Left ventricle myocardium superior (tissue), 1 donor: ENCODE measurements around the gene DCST2. TPM values are rescaled to one million over a fixed set of nuclear protein-coding genes. Genes with fewer than 3 reads are reported as not detected.
A peak's percentile ranks its signal among the peaks of the same experiment; 100 is the strongest.
"Not testable (repeated sequence)": the region's sequence is repeated elsewhere in the genome, so short reads cannot be mapped to it uniquely, and the experiment has no call there.

Source experiments
- ATAC-seq: fragments of 200-7000 bp; cut with Tn5 transposase; one replicate; pipeline ENCODE4 v1.9.1; 2020; ENCODE audit warnings: mild to moderate bottlenecking, moderate library complexity
- DNase-seq: peaks from one replicate; pipeline ENCODE4 v3.0.0-alpha.2; 2020
- intact Hi-C: fragments of 100-400 bp; cut with micrococcal nuclease; formaldehyde crosslinking; loops from one replicate; pipeline ENCODE4 v1.11.0; 2022
- total RNA-seq: library from RNA; stranded (reverse); fragmentation: NEBNext Ultra II Directional; extraction: Animal tissue kit (Norgen Biotek cat#: 25700); gene quantifications from one replicate; pipeline ENCODE4 v1.2.1, GENCODE V29; 2021
- donor health status: DM: no; HTN: yes; CAD: no; lungs with severe emphysema.

The DCST2 gene
- total RNA-seq, 1 donor from 2014 or later: 0.37 TPM

- peak; percentile 83 for DNase-seq
- intact Hi-C loops: no loop called here
Measured at GRCh38 chr1:155003766-155004351, 29.7 kb downstream of the DCST2 start.

DNA sequence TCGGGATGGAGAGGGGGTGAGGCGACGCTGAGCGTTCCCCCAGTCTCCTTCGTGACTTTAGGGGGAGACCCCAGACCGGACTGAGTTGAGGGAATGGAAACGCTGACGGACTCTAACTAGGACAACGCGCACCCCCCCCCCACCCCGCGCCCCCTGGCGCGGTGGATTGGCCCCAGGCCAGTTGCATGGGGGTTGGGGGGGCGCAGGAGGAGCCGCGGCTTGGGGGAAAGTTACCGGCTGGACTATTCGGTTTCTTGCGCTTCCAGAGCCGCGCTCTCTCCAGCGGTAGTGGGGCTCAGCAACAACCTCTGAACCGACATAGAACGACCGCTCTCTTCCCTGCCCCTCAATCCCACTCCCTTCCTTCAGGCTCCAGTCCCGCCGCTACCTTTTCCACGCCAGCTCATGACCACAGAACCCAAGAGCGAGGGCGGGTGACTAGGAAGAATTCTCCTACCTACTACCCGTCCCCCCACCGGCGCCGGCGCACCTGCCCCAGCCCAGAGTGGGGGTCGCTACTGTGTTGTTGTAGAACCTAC, 30.3 kb downstream of the DCST2 start:
- ATAC-seq: no peak
- peak; percentile 62 for DNase-seq
- intact Hi-C loops: no loop called here

More at GRCh38 chr1:155003766-155004351, 29.7 kb downstream of the DCST2 start:
- peak; percentile 10 for ATAC-seq

- ATAC-seq: peak; percentile 1
- DNase-seq: peak; percentile 68
- intact Hi-C loops: no loop called here
Measured at GRCh38 chr1:155002464-155003226, 30.9 kb downstream of the DCST2 start, which contains the start of gene ZBTB7B. ZBTB7B (plus strand) TSS chr1:155002802; CDS start chr1:155014661, 11,859 bp downstream.

GRCh38 chr1:155001675-155002463, 31.7 kb downstream of the DCST2 start:
- intact Hi-C loops: no loop called here
- ATAC-seq (peak; percentile 79), DNase-seq (peak; percentile 100)

DNA sequence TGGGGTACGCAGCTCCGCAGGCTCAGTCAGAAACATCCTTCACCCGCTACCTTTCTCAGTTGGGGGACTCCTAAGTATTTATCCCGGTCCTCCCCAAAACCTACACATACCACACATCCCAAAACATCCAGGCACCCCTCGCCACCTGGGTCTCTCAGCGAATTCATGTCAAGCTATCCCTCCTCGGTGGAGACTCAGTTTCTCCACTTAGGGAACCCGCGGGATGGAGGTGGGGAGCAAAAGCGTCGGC, 32.2 kb downstream of the DCST2 start:
- DNase-seq: no peak
- intact Hi-C loops: no loop called here
- no peak for ATAC-seq

- intact Hi-C loops: no loop called here
- DNase-seq (peak; percentile 92), ATAC-seq (peak; percentile 63)
Measured at GRCh38 chr1:155000726-155001424, 32.7 kb downstream of the DCST2 start.

DNA sequence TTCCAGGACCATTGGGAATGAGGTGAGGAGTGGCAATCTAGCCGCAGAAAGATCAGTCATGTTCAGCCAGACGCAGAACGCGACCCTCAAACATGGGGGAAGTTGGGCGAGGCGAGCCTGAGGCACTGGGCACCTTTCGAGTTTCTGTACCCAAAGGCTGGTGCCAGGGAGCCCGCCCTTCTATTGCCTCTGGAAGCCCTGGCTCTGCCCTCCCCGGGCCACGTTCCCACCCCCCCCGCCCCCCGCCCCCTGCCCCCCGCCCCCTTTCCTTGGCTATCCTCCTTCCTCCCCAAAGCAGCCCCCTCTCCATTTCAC, 33.2 kb downstream of the DCST2 start:
- no peak for DNase-seq
- intact Hi-C loops: no loop called here
- ATAC-seq: no peak

GRCh38 chr1:154999571-155000410, 33.8 kb downstream of the DCST2 start:
- DNase-seq (peak; percentile 44), ATAC-seq (no peak)
- intact Hi-C loops: no loop called here

- intact Hi-C loops: no loop called here
- no peak for ATAC-seq
- DNase-seq: peak; percentile 82
Measured at GRCh38 chr1:154998818-154999570, 34.6 kb downstream of the DCST2 start.

DNA sequence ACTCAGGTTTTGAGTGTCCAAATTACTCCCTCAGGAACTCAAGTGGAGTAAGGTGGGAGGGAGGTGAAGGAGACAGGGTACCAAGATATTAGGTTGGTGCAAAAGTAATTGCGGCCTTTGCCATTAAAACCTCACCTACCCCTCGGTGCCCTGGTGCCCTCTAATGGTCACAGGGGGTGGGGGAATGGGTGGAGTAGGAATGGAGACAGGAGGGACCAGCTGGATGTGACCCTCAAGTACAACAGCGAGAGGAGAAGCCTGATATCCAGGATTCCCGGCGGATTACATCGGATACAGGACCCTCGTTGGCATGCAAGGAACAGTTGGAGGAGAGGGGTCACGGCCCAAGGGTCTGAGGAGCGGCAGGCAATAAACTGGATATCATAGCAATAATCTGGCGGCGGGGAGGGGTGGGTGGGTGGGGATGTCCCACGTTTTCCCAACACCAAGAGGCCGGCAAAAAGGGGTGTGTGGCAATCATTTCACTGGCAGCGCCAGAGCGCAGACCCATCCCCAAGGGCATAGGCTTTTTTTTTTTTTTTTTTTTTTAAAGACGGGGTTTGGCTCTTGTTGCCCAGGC, 35.3 kb downstream of the DCST2 start:
- no peak for DNase-seq
- intact Hi-C loops: no loop called here
- ATAC-seq: no peak

GRCh38 chr1:154996966-154997701, 36.4 kb downstream of the DCST2 start:
- no peak for DNase-seq
- ATAC-seq: no peak
- intact Hi-C loops: no loop called here

DNA sequence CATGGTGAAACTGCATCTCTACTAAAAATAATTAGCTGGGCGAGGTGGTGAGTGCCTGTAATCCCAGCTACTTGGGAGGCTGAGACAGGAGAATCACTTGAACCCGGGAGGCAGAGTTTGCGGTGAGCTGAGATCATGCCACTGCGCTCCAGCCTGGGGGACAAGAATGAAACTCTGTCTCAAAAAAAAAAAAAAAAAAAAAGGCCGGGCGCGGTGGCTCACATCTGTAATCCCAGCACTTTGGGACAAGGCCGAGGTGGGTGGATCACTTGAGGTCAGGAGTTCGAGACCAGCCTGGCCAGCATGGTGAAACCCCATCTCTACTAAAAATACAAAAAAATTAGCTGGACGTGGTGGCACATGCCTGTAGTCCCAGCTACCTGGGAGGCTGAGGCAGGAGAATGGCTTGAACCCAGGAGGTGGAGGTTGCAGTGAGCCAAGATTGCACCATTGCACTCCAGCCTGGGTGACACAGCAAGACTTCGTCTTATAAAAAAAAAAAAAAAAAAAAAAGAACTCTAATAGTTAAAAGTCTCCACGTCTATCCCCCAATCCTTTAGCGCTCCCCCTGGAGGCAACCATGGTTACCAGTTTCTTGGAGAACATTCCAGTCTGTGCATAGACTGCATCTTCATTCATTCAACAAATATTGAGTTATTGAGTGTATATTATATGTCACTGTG, 38.1 kb downstream of the DCST2 start:
- DNase-seq: peak; percentile 41
- ATAC-seq, intact Hi-C loops: not testable (repeated sequence)

- no peak for ATAC-seq
Measured at GRCh38 chr1:154994591-154994990, 39.0 kb downstream of the DCST2 start.

DNA sequence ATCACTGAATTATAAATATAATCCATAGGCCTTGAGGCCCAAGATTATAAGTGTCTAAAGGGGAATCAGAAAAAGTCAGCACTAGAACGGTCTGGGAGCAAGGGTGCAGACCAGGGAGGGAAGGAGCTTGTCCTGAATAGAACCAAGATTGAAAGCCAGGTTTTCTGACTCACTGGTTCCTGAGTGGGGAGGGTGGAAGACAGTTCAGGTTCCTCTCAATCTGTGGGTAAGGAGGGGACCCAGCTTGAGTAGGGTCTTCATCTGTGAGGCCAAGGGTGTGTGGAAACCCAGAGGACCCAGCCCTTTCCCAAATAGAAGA, 39.4 kb downstream of the DCST2 start:
- DNase-seq: no peak

More at GRCh38 chr1:154994591-154994990, 39.0 kb downstream of the DCST2 start:
- intact Hi-C loops: no loop called here
- DNase-seq: no peak

GRCh38 chr1:154993572-154994268, 39.9 kb downstream of the DCST2 start, which contains the start of gene LENEP:
LENEP (plus strand) TSS chr1:154993586; CDS start chr1:154993608, 22 bp downstream.
- ATAC-seq (no peak), DNase-seq (no peak)
- intact Hi-C loops: no loop called here

More for the DNA sequence above, 39.4 kb downstream of the DCST2 start:
- no peak for ATAC-seq
- intact Hi-C loops: no loop called here
